ENCODE results near the gene XRN1. TPM values are rescaled to one million over a fixed set of nuclear protein-coding genes. Genes with fewer than 3 reads are reported as not detected.

Gene XRN1
- 164 TPM for total RNA-seq

- Histone ChIP-seq H3K4me3 (ENCODE audit: low read length) (peak within 1 kb of the TSS; percentile 100), H3K27me3 (ENCODE audit: insufficient read depth, low read length) (no peaks in the 10 kb centered on the region), H3K9me3 (ENCODE audit: low read depth, low read length) (no peaks in the 10 kb centered on the region), H3K4me1 (ENCODE audit: insufficient read depth, low read length) (peaks cover 22% of the 10 kb centered on the region)
Measured at GRCh38 chr3:142447852-142448823, at the start of gene XRN1. XRN1 (minus strand) TSS chr3:142448037; CDS start chr3:142447944, 93 bp downstream.

DNA sequence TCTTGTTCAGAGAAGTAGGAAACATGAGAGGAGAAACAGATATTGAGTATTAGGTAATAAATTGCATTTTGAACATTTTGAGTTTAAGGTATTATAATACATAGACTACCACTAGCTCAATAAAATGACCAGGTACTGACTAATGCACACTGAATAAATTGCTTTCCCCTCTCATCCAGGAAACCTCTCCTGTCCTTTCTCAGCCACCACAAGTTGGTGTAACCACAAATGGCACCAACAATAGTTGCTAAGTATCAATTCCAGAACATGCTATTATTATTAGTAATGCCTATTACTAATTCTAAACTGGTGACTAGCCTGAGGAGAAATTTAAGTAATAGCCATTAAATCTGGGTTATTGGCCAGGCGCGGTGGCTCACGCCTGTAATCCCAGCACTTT lies 47.3 kb upstream of the XRN1 start:
- no peaks in the 10 kb centered on the region for H3K4me1 ChIP-seq (ENCODE audit: insufficient read depth, low read length)
- H3K9me3 ChIP-seq (ENCODE audit: low read depth, low read length), result no peaks in the 10 kb centered on the region
- H3K4me3 ChIP-seq (ENCODE audit: low read length), result no peak overlapping the region
- no peaks in the 10 kb centered on the region for H3K27me3 ChIP-seq (ENCODE audit: insufficient read depth, low read length)

- H3K9me3 ChIP-seq (ENCODE audit: low read depth, low read length), result no peaks in the 10 kb centered on the region
- H3K4me1 ChIP-seq (ENCODE audit: insufficient read depth, low read length), result no peaks in the 10 kb centered on the region
- H3K27me3 ChIP-seq (ENCODE audit: insufficient read depth, low read length), result no peaks in the 10 kb centered on the region
- no peak overlapping the region for H3K4me3 ChIP-seq (ENCODE audit: low read length)
Measured at GRCh38 chr3:142492184-142492583, 44.3 kb upstream of the XRN1 start.

DNA sequence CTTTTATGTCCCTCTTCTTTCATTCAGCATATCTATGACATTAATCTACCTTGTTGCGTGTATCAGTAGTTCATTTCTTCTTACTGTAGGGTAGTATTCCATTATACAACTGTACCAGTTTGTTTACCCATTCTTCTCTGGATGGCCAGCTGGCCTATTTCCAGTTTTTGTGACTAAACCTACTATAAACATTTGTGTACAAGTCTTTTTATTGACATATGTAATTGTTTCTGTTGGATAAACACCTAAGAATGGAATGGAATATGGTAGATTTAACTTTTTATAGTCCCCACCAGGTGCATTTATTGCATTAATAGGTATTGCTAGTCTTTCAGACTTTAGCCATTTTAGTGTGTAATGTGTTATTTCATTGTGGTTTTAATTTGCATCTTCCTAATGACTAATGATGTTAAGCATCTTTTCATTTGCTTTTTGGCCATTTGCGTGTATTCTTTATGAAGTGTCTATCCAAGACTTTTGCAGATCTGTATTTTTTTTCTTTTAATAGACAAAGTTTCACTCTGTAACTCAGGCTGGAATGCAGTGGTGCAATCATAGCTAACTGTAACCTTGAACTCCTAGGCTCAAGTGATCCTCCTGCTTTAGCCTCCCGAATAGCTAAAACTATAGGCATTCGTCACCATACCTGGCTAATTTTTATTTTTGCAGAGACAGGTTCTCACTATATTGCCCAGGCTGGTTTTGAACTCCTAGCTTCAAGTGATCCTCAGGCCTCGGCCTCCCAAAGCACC lies 41.9 kb upstream of the XRN1 start:
- Histone ChIP-seq H3K9me3 (ENCODE audit: low read depth, low read length) (no peaks in the 10 kb centered on the region), H3K27me3 (ENCODE audit: insufficient read depth, low read length) (no peaks in the 10 kb centered on the region), H3K4me3 (ENCODE audit: low read length) (no peak overlapping the region), H3K4me1 (ENCODE audit: insufficient read depth, low read length) (no peaks in the 10 kb centered on the region)

- no peaks in the 10 kb centered on the region for H3K4me1 ChIP-seq (ENCODE audit: insufficient read depth, low read length)
- H3K27me3 ChIP-seq (ENCODE audit: insufficient read depth, low read length), result no peaks in the 10 kb centered on the region
- peaks cover 17% of the 10 kb centered on the region for H3K9me3 ChIP-seq (ENCODE audit: low read depth, low read length)
- H3K4me3 ChIP-seq (ENCODE audit: low read length), result no peak overlapping the region
Measured at GRCh38 chr3:142484912-142485435, 37.1 kb upstream of the XRN1 start.

DNA sequence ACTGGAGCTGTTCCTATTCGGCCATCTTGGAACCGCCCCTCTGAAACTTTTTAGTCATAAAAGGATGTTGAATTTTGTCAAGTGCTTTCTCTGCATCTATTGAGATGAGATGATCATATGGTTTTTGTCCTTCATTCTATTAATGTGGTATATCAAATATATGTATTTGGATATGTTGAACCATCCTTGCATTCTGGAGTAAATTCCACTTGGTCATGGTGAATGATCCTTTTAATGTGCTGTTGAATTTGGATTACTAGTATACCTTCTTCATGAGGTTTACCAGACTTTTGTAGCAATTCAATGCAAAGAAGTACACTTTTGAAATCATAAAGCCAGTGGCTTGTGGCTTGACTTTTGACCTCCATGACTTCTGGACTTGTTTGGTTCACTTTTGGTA lies 33.4 kb upstream of the XRN1 start:
- Histone ChIP-seq H3K4me3 (ENCODE audit: low read length) (no peak overlapping the region), H3K27me3 (ENCODE audit: insufficient read depth, low read length) (no peaks in the 10 kb centered on the region), H3K9me3 (ENCODE audit: low read depth, low read length) (peaks cover 17% of the 10 kb centered on the region), H3K4me1 (ENCODE audit: insufficient read depth, low read length) (no peaks in the 10 kb centered on the region)

- Histone ChIP-seq H3K4me1 (ENCODE audit: insufficient read depth, low read length) (no peaks in the 10 kb centered on the region), H3K27me3 (ENCODE audit: insufficient read depth, low read length) (no peaks in the 10 kb centered on the region), H3K4me3 (ENCODE audit: low read length) (no peak overlapping the region), H3K9me3 (ENCODE audit: low read depth, low read length) (no peaks in the 10 kb centered on the region)
Measured at GRCh38 chr3:142470826-142471225, 23.0 kb upstream of the XRN1 start.

DNA sequence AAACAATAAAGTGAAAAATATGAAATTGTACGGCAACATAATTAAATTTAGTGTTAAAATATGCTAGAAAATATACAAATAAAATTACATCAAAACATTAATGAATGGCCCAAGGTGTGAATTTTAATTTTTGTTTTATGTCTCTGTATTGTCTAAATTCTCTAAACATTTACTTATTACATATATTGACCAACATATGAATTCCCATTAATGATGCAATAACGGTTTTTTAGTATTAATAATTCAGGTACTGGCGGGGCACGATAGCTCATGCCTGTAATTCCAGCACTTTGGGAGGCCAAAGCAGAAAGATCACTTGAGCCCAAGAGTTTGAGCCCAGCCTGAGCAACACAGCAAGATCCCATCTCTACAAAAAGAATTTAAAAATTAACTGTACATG lies 20.6 kb upstream of the XRN1 start:
- Histone ChIP-seq H3K9me3 (ENCODE audit: low read depth, low read length) (no peaks in the 10 kb centered on the region), H3K4me3 (ENCODE audit: low read length) (no peak overlapping the region), H3K4me1 (ENCODE audit: insufficient read depth, low read length) (no peaks in the 10 kb centered on the region), H3K27me3 (ENCODE audit: insufficient read depth, low read length) (no peaks in the 10 kb centered on the region)

GRCh38 chr3:142467768-142468167 lies 19.9 kb upstream of the XRN1 start:
- H3K9me3 ChIP-seq (ENCODE audit: low read depth, low read length), result no peaks in the 10 kb centered on the region
- H3K4me3 ChIP-seq (ENCODE audit: low read length), result no peak overlapping the region
- H3K27me3 ChIP-seq (ENCODE audit: insufficient read depth, low read length), result no peaks in the 10 kb centered on the region
- H3K4me1 ChIP-seq (ENCODE audit: insufficient read depth, low read length), result no peaks in the 10 kb centered on the region

DNA sequence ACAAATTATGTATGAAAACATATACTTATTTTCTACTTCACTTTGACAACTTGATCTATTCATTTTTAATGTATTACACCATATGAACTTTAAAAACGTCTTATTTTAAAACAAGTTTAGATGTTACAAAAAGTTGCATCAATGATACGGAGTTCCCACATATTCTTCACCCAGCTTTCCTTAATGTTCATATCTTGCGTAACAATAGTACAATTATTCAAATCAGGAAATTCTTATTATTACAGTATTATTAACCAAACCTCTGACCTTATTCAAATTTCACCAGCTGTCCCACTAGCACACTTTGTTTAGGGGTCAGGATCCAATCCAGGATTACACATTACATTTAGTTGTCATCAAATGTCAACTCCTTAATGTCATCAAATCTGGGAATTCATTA lies 12.9 kb upstream of the XRN1 start:
- Histone ChIP-seq H3K9me3 (ENCODE audit: low read depth, low read length) (no peaks in the 10 kb centered on the region), H3K27me3 (ENCODE audit: insufficient read depth, low read length) (no peaks in the 10 kb centered on the region), H3K4me1 (ENCODE audit: insufficient read depth, low read length) (no peaks in the 10 kb centered on the region), H3K4me3 (ENCODE audit: low read length) (no peak overlapping the region)

- no peaks in the 10 kb centered on the region for H3K9me3 ChIP-seq (ENCODE audit: low read depth, low read length)
Measured at GRCh38 chr3:142459929-142460328, 12.1 kb upstream of the XRN1 start.

DNA sequence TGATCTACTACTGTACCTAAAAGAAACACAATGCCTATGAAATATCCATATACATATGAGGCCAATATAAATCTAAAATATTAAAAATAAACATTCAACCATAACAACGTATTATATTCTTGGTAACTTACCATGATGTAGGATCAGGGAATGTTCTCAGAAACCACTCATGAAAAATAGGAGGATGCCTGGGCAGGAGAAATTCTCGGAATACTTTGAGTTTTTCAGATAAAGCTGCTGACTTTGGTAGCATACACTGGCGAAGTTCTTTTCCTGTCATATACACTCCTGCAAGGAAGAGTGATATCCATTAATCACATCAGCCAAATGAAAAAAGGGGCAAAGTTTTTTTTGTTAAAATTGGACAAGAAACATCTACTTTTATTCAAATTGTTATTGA lies 11.3 kb upstream of the XRN1 start:
- Histone ChIP-seq H3K27me3 (ENCODE audit: insufficient read depth, low read length) (no peaks in the 10 kb centered on the region), H3K4me3 (ENCODE audit: low read length) (no peak overlapping the region), H3K4me1 (ENCODE audit: insufficient read depth, low read length) (no peaks in the 10 kb centered on the region), H3K9me3 (ENCODE audit: low read depth, low read length) (no peaks in the 10 kb centered on the region)

More at GRCh38 chr3:142459929-142460328, 12.1 kb upstream of the XRN1 start:
- H3K27me3 ChIP-seq (ENCODE audit: insufficient read depth, low read length), result no peaks in the 10 kb centered on the region
- H3K4me1 ChIP-seq (ENCODE audit: insufficient read depth, low read length), result no peaks in the 10 kb centered on the region
- H3K4me3 ChIP-seq (ENCODE audit: low read length), result no peak overlapping the region

DNA sequence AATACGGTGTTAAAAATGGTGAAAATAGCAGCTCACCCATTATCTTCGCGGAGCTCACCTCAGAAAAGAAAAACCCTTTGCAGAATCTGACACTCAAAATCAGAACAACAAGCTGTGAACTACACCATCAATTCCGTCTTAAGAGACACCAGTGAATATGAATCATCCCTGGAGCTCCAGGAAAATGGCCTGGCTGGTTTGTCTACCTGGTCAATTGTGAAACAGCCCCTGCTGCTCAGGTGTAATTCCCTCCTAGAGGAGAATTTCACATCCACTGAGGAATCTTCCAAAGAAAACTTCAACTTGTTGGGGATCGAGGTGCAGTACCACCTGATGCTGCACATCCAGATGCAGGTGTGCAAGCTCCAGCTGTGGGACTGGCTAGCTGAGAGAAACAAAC lies 3.0 kb upstream of the XRN1 start:
- H3K4me1 ChIP-seq (ENCODE audit: insufficient read depth, low read length), result peaks cover 8% of the 10 kb centered on the region
- no peaks in the 10 kb centered on the region for H3K27me3 ChIP-seq (ENCODE audit: insufficient read depth, low read length)
- H3K9me3 ChIP-seq (ENCODE audit: low read depth, low read length), result no peaks in the 10 kb centered on the region
- H3K4me3 ChIP-seq (ENCODE audit: low read length), result no peak overlapping the region

GRCh38 chr3:142450189-142450588 lies 2.4 kb upstream of the XRN1 start:
- Histone ChIP-seq H3K4me1 (ENCODE audit: insufficient read depth, low read length) (peaks cover 14% of the 10 kb centered on the region), H3K27me3 (ENCODE audit: insufficient read depth, low read length) (no peaks in the 10 kb centered on the region), H3K9me3 (ENCODE audit: low read depth, low read length) (no peaks in the 10 kb centered on the region), H3K4me3 (ENCODE audit: low read length) (no peak overlapping the region)

- no peaks in the 10 kb centered on the region for H3K27me3 ChIP-seq (ENCODE audit: insufficient read depth, low read length)
- H3K4me1 ChIP-seq (ENCODE audit: insufficient read depth, low read length), result peaks cover 25% of the 10 kb centered on the region
- peak overlapping the region; percentile 100 for H3K4me3 ChIP-seq (ENCODE audit: low read length)
- H3K9me3 ChIP-seq (ENCODE audit: low read depth, low read length), result no peaks in the 10 kb centered on the region
Measured at GRCh38 chr3:142447301-142447851, 461 bp downstream of the XRN1 start.
